ENCODE measurements around the gene PLCXD1.
"Not testable (repeated sequence)": the region's sequence is repeated elsewhere in the genome, so short reads cannot be mapped to it uniquely, and the experiment has no call there.

PLCXD1 gene

GRCh38 chrX:349702-350101, 68.5 kb downstream of the PLCXD1 start:
- no peak for DNase-seq
- H3K36me3 Mint-ChIP-seq, result peaks cover 23 to 47% of the 10 kb centered on the region in 2 donors
- no peaks in the 10 kb centered on the region for H3K27me3 Mint-ChIP-seq
- ATAC-seq (replicated peaks), result no peak
- H3K27ac Mint-ChIP-seq, result no peak overlapping the region
- H3K4me3 Mint-ChIP-seq, result no peak overlapping the region
- no peaks in the 10 kb centered on the region for H3K9me3 Mint-ChIP-seq
- peaks cover 3% of the 10 kb centered on the region in 2 donors for H3K4me1 Mint-ChIP-seq

- Mint-ChIP-seq H3K4me1 (peaks cover 5 to 7% of the 10 kb centered on the region in 2 donors), H3K36me3 (peaks cover 19 to 46% of the 10 kb centered on the region in 2 donors), H3K9me3 (no peaks in the 10 kb centered on the region), H3K4me3 (no peak overlapping the region), H3K27me3 (no peaks in the 10 kb centered on the region), H3K27ac (no peak overlapping the region)
- DNase-seq (no peak), ATAC-seq (replicated peaks) (no peak)
Measured at GRCh38 chrX:350148-350533, 69.0 kb downstream of the PLCXD1 start.

GRCh38 chrX:350534-351323, 69.5 kb downstream of the PLCXD1 start:
- DNase-seq, result no peak
- Mint-ChIP-seq H3K27me3 (no peaks in the 10 kb centered on the region), H3K9me3 (no peaks in the 10 kb centered on the region), H3K4me3 (no peak overlapping the region), H3K27ac (no peak overlapping the region), H3K36me3 (peaks cover 21 to 48% of the 10 kb centered on the region in 2 donors), H3K4me1 (peaks cover 7% of the 10 kb centered on the region in 2 donors)
- ATAC-seq (replicated peaks), result no peak

GRCh38 chrX:351324-351641, 70.1 kb downstream of the PLCXD1 start:
- not testable (repeated sequence) for H3K9me3 Mint-ChIP-seq; H3K4me3 Mint-ChIP-seq; H3K4me1 Mint-ChIP-seq; DNase-seq; ATAC-seq (replicated peaks); H3K27me3 Mint-ChIP-seq; H3K27ac Mint-ChIP-seq
- H3K36me3 Mint-ChIP-seq, result peaks cover 21 to 51% of the 10 kb centered on the region in 2 donors

- no peaks in the 10 kb centered on the region for H3K27me3 Mint-ChIP-seq
- ATAC-seq (replicated peaks) (no peak), DNase-seq (no peak)
- H3K9me3 Mint-ChIP-seq, result no peaks in the 10 kb centered on the region
- no peak overlapping the region for H3K4me3 Mint-ChIP-seq
- peaks cover 19 to 54% of the 10 kb centered on the region in 2 donors for H3K36me3 Mint-ChIP-seq
- H3K27ac Mint-ChIP-seq, result no peak overlapping the region
- H3K4me1 Mint-ChIP-seq, result peaks cover 7 to 8% of the 10 kb centered on the region in 2 donors
Measured at GRCh38 chrX:351736-352135, 70.6 kb downstream of the PLCXD1 start.

GRCh38 chrX:352181-352580, 71.0 kb downstream of the PLCXD1 start:
- ATAC-seq (replicated peaks), result no peak
- peaks cover 7 to 13% of the 10 kb centered on the region in 2 donors for H3K4me1 Mint-ChIP-seq
- no peaks in the 10 kb centered on the region for H3K9me3 Mint-ChIP-seq
- no peak overlapping the region for H3K27ac Mint-ChIP-seq
- H3K27me3 Mint-ChIP-seq, result no peaks in the 10 kb centered on the region
- no peak for DNase-seq
- H3K36me3 Mint-ChIP-seq, result peaks cover 22 to 54% of the 10 kb centered on the region in 2 donors
- H3K4me3 Mint-ChIP-seq, result no peak overlapping the region

GRCh38 chrX:352582-353314, 71.6 kb downstream of the PLCXD1 start:
- Mint-ChIP-seq H3K36me3 (peaks cover 27 to 60% of the 10 kb centered on the region in 2 donors), H3K27me3 (no peaks in the 10 kb centered on the region), H3K4me3 (no peak overlapping the region), H3K27ac (no peak overlapping the region), H3K9me3 (peaks cover 0 to 2% of the 10 kb centered on the region in 2 donors), H3K4me1 (peaks cover 7 to 16% of the 10 kb centered on the region in 2 donors)
- no peak for DNase-seq
- ATAC-seq (replicated peaks), result no peak
